ENCODE data around the gene EGR2.

- TF ChIP-seq CTCF (IDR thresholded peaks at IDR 0.05) (no peak), POLR2A (IDR thresholded peaks at IDR 0.05) (no peak)
These were observed 36.5 kb downstream of the EGR2 start for GRCh38 chr10:62779487-62780248.
